GM12878 (cell line): ENCODE results near the gene TBCB. TPM values are rescaled to one million over a fixed set of nuclear protein-coding genes. Genes with fewer than 3 reads are reported as not detected.

Experiments
- ASH2L ChIP-seq: fragments of 300-600, 200-600 bp; sonication (generic); IDR thresholded peaks from 2 replicates; pipeline ENCODE4 v1.6.1; 2017; ENCODE audit warnings: low read depth, mild to moderate bottlenecking, borderline replicate concordance
- BHLHE40 ChIP-seq, 2 experiments: fragments of 450-650 bp in 1 of 2; IDR thresholded peaks; 2 replicates each; pipeline ENCODE4 v1.6.1; 2011 to 2017; ENCODE audit warnings: low read depth in 2 of 2, borderline replicate concordance in 1 of 2, improper control_type of control experiment in 1 of 2, low read length in 1 of 2, mild to moderate bottlenecking in 1 of 2
- BRCA1 ChIP-seq: IDR thresholded peaks from 2 replicates; pipeline ENCODE4 v1.6.1; 2011; ENCODE audit warnings: low read depth, low read length, improper control_type of control experiment
- CBX5 ChIP-seq: sonication (generic); IDR thresholded peaks from 2 replicates; pipeline ENCODE4 v1.6.1; 2016; ENCODE audit warnings: low read depth, moderate library complexity, mild to moderate bottlenecking, inconsistent platforms
- CHD1 ChIP-seq: IDR thresholded peaks from 2 replicates; pipeline ENCODE4 v1.6.1; 2012; ENCODE audit warnings: low read depth, low read length, improper control_type of control experiment
- CREM ChIP-seq: IDR thresholded peaks from 2 replicates; pipeline ENCODE4 v1.6.1; 2014; ENCODE audit warnings: antibody characterized with exemption, low read depth
- FOXK2 ChIP-seq: fragments of 450-650 bp; IDR thresholded peaks from 2 replicates; pipeline ENCODE4 v1.6.1; 2017; ENCODE audit warnings: mild to moderate bottlenecking, moderate library complexity
- JUNB ChIP-seq: IDR thresholded peaks from 2 replicates; pipeline ENCODE4 v1.6.1; 2016; ENCODE audit warnings: antibody characterized with exemption, mild to moderate bottlenecking
- MTA3 ChIP-seq: IDR thresholded peaks from 2 replicates; pipeline ENCODE4 v1.6.1; 2012; ENCODE audit warnings: low read length, inconsistent platforms, borderline replicate concordance
- NR2C1 ChIP-seq: fragments of 450-650 bp; IDR thresholded peaks from 2 replicates; pipeline ENCODE4 v1.6.1; 2017; ENCODE audit warnings: antibody characterized with exemption, mild to moderate bottlenecking, moderate library complexity
- NRF1 ChIP-seq: conservative IDR thresholded peaks from 2 replicates; pipeline ENCODE4 v1.6.1; 2011; ENCODE audit warnings: mild to moderate bottlenecking, low read depth, low read length, improper control_type of control experiment
- RCOR1 ChIP-seq: conservative IDR thresholded peaks from 2 replicates; pipeline ENCODE4 v1.6.1; 2012; ENCODE audit warnings: low read depth, low read length, improper control_type of control experiment
- RFX5 ChIP-seq: IDR thresholded peaks from 2 replicates; pipeline ENCODE4 v1.6.1; 2011; ENCODE audit warnings: low read depth, low read length, improper control_type of control experiment
- RUNX3 ChIP-seq: IDR thresholded peaks from 2 replicates; pipeline ENCODE4 v1.6.1; 2012; ENCODE audit warnings: low read length, inconsistent platforms
- SIX5 ChIP-seq: IDR thresholded peaks from 2 replicates; pipeline ENCODE4 v1.6.1; 2011; ENCODE audit warnings: mild to moderate bottlenecking, low read depth, low read length, moderate library complexity; ENCODE audit not compliant: severe bottlenecking
- SMAD1 ChIP-seq: fragments of 450-650 bp; IDR thresholded peaks from 2 replicates; pipeline ENCODE4 v1.6.1; 2018; ENCODE audit warnings: mild to moderate bottlenecking, low read depth; ENCODE audit not compliant: partially characterized antibody
- SMAD5 ChIP-seq: IDR thresholded peaks from 2 replicates; pipeline ENCODE4 v1.6.1; 2016; ENCODE audit warnings: antibody characterized with exemption, low read depth
- SUPT20H ChIP-seq: IDR thresholded peaks from 2 replicates; pipeline ENCODE4 v1.6.1; 2011; ENCODE audit warnings: low read depth, mild to moderate bottlenecking, low read length, moderate library complexity, borderline replicate concordance; ENCODE audit not compliant: control insufficient read depth
- polyA plus RNA-seq, 11 experiments: library from polyadenylated mRNA; depleted of rRNA in 4 of 11; unstranded in 6 of 11; stranded (reverse) in 5 of 11; fragments of >200 nt; fragmentation: Nextera tagmentation in 4 of 11; fragmentation: Illumina TruSeq in 1 of 11; extraction: Ambion mirVana in 4 of 11; extraction: Trizol in 1 of 11; gene quantifications; 1 replicate in 1 of 11; 2 replicates in 10 of 11; pipeline versions ENCODE4 v1.2.1 to v1.2.3, GENCODE V29; 2011 to 2016; ENCODE audit warnings: inconsistent platforms in 2 of 11, missing spikeins in 2 of 11, low read depth in 1 of 11
- total RNA-seq, 4 experiments: library from RNA; depleted of rRNA in 3 of 4; stranded (reverse); fragments of >200 nt in 3 of 4; fragmentation: Illumina TruSeq in 1 of 4; extraction: Trizol in 1 of 4; gene quantifications; 2 replicates each; pipeline versions ENCODE4 v1.2.1 to v1.2.3, GENCODE V29; 2013 to 2021
- TF ChIP-seq, protein P1 (sequence below): fragments of 450-650 bp; formaldehyde crosslinking; IDR thresholded peaks from 2 replicates; pipeline ENCODE4 v1.4.0; 2022; ENCODE audit warnings: mild to moderate bottlenecking, moderate library complexity
- TF ChIP-seq, protein P2 (sequence below): fragments of 450-650 bp; IDR thresholded peaks from 2 replicates; pipeline ENCODE4 v1.6.1; 2016; ENCODE audit warnings: mild to moderate bottlenecking
- TF ChIP-seq, protein P3 (sequence below), 3 experiments: IDR thresholded peaks in 2 of 3; conservative IDR thresholded peaks in 1 of 3; 2 replicates each; pipeline ENCODE4 v1.5.1; 2011; ENCODE audit warnings: low read depth in 3 of 3, low read length in 3 of 3, mild to moderate bottlenecking in 3 of 3, control low read depth in 2 of 3, moderate library complexity in 2 of 3, inconsistent platforms in 1 of 3, mixed read lengths in 1 of 3; ENCODE audit not compliant: control insufficient read depth in 2 of 3, insufficient read depth in 1 of 3; ENCODE audit errors: extremely low read depth in 1 of 3
- TF ChIP-seq, protein P4 (sequence below): IDR thresholded peaks from 2 replicates; pipeline ENCODE4 v1.6.1; 2011; ENCODE audit warnings: mild to moderate bottlenecking, low read depth, low read length, moderate library complexity; ENCODE audit not compliant: insufficient replicate concordance

TBCB gene
- total and polyA plus RNA-seq, 10 of the 15 experiments (the other 5 are each of a cell fraction or from before 2014, with no cell fraction given) = 9.4 to 193 (median 126) TPM

DNA sequence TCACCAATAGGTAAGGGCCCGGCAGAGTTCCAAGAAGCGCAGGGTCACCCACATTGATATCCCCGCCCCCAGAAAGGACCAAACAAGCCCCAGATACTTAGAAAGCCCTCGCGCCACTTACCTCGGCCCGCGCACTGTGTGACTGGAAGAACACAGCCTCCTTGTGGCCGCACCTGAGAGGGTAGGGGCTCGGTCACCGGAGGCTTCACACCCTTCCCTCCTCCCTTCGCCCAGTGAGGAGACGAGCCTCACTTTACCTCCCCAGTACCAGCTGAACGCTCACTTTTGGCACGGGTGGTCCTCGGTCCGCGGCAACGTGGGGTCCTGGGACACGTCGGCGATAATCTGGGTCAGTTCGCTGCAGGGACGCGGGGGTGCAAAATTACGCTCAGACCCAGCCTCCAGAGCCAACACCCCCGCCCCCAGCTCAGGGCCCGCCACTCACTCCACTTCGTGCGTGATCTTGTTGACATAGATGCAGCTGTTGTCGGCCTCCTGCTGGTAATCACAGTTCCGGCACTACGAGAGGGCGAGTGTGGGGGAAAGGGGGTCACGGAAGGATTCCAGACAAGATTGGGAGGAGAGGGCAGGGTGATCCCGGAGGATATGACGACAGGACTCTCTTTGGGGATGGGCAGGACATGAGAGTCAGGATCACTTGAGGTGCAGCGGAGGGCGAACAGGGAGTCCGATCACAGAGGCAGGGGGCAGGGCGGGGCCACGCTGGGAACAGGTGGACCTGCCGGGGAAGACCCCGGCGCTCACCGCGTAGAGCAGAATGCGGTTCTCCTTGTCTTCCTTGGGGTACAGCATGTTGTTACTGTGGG lies 1.2 kb upstream of the TBCB start (continued):
- TF ChIP-seq, protein P1, sequence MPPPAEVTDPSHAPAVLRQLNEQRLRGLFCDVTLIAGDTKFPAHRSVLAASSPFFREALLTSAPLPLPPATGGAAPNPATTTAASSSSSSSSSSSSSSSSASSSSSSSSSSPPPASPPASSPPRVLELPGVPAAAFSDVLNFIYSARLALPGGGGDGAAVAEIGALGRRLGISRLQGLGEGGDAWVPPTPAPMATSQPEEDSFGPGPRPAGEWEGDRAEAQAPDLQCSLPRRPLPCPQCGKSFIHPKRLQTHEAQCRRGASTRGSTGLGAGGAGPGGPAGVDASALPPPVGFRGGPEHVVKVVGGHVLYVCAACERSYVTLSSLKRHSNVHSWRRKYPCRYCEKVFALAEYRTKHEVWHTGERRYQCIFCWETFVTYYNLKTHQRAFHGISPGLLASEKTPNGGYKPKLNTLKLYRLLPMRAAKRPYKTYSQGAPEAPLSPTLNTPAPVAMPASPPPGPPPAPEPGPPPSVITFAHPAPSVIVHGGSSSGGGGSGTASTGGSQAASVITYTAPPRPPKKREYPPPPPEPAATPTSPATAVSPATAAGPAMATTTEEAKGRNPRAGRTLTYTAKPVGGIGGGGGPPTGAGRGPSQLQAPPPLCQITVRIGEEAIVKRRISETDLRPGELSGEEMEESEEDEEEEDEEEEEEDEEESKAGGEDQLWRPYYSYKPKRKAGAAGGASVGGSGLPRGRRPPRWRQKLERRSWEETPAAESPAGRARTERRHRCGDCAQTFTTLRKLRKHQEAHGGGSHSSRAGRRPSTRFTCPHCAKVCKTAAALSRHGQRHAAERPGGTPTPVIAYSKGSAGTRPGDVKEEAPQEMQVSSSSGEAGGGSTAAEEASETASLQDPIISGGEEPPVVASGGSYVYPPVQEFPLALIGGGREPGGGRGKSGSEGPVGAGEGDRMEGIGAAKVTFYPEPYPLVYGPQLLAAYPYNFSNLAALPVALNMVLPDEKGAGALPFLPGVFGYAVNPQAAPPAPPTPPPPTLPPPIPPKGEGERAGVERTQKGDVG (CRISPR knock-in tag) = no peak
- TF ChIP-seq, protein P2, sequence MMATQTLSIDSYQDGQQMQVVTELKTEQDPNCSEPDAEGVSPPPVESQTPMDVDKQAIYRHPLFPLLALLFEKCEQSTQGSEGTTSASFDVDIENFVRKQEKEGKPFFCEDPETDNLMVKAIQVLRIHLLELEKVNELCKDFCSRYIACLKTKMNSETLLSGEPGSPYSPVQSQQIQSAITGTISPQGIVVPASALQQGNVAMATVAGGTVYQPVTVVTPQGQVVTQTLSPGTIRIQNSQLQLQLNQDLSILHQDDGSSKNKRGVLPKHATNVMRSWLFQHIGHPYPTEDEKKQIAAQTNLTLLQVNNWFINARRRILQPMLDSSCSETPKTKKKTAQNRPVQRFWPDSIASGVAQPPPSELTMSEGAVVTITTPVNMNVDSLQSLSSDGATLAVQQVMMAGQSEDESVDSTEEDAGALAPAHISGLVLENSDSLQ = peak; percentile 88
- TF ChIP-seq CHD1 = no peak
- TF ChIP-seq CBX5 = no peak
- peak; percentile 34; the same call in 1 of the 2 replicates for TF ChIP-seq FOXK2
- TF ChIP-seq JUNB = no peak
- TF ChIP-seq, protein P3, sequence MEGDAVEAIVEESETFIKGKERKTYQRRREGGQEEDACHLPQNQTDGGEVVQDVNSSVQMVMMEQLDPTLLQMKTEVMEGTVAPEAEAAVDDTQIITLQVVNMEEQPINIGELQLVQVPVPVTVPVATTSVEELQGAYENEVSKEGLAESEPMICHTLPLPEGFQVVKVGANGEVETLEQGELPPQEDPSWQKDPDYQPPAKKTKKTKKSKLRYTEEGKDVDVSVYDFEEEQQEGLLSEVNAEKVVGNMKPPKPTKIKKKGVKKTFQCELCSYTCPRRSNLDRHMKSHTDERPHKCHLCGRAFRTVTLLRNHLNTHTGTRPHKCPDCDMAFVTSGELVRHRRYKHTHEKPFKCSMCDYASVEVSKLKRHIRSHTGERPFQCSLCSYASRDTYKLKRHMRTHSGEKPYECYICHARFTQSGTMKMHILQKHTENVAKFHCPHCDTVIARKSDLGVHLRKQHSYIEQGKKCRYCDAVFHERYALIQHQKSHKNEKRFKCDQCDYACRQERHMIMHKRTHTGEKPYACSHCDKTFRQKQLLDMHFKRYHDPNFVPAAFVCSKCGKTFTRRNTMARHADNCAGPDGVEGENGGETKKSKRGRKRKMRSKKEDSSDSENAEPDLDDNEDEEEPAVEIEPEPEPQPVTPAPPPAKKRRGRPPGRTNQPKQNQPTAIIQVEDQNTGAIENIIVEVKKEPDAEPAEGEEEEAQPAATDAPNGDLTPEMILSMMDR (IDR thresholded peaks at IDR 0.05 in 2 of 3, conservative IDR thresholded peaks at IDR 0.05 in 1 of 3; ENCODE audit: control insufficient read depth in 2 of 3, extremely low read depth in 1 of 3, insufficient read depth in 1 of 3, low read depth in 3 of 3, low read length in 3 of 3) = peak in 1 of 3 experiments; percentile 13; a peak in 1 of 6 replicates
- TF ChIP-seq BHLHE40 (IDR thresholded peaks at IDR 0.05; ENCODE audit: borderline replicate concordance in 1 of 2, low read depth in 2 of 2, low read length in 1 of 2) = 0 out of 4 replicates have a peak, but pooled peaks have one; percentile 3 to 4
- no peak for TF ChIP-seq MTA3
- no peak for TF ChIP-seq ASH2L
- TF ChIP-seq SMAD5 = no peak
- no peak for TF ChIP-seq NR2C1
- no peak for TF ChIP-seq NRF1
- no peak for TF ChIP-seq CREM
- no peak for TF ChIP-seq RUNX3
- TF ChIP-seq SUPT20H = no peak
- no peak for TF ChIP-seq SIX5
- TF ChIP-seq SMAD1 = no peak
- TF ChIP-seq RCOR1 = no peak
- TF ChIP-seq, protein P4, sequence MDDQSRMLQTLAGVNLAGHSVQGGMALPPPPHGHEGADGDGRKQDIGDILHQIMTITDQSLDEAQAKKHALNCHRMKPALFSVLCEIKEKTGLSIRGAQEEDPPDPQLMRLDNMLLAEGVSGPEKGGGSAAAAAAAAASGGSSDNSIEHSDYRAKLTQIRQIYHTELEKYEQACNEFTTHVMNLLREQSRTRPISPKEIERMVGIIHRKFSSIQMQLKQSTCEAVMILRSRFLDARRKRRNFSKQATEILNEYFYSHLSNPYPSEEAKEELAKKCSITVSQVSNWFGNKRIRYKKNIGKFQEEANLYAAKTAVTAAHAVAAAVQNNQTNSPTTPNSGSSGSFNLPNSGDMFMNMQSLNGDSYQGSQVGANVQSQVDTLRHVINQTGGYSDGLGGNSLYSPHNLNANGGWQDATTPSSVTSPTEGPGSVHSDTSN = peak; percentile 22
- TF ChIP-seq RFX5 = no peak
- no peak for TF ChIP-seq BRCA1
